IMR-90 (cell line): Measurements from ENCODE around the gene FGD5. TPM values are rescaled to one million over a fixed set of nuclear protein-coding genes. Genes with fewer than 3 reads are reported as not detected.

ENCODE experiments used
- ATAC-seq: fragments of 200-7000 bp; cut with Tn5 transposase; 2 replicates; pipeline ENCODE4 v1.9.1; 2020; ENCODE audit warnings: low read depth, mild to moderate bottlenecking, moderate library complexity
- BruUV-seq: library from RNA; stranded (reverse); fragments of 400-500 nt; replicated peaks from 2 replicates; lab custom pipeline; 2021; lab: Mats Ljungman, UMichigan
- CTCF ChIA-PET: fragments of 300-600 bp; formaldehyde crosslinking; extraction: SDS; loops from one replicate; lab custom pipeline; 2021; ENCODE audit warnings: antibody characterized with exemption; lab: Yijun Ruan, JAX
- POLR2A ChIA-PET: fragments of 300-600 bp; sonication (Branson Sonifier 250); formaldehyde crosslinking; loops from one replicate; lab custom pipeline; 2022; ENCODE audit warnings: antibody characterized with exemption; ENCODE audit not compliant: unreplicated experiment; lab: Charles Lee
- DNase-seq: peaks from one replicate; pipeline ENCODE4 v3.0.0; 2013
- H2AFZ ChIP-seq: replicated peaks from 2 replicates; pipeline ENCODE3; 2013; ENCODE audit warnings: low read length, mild to moderate bottlenecking; ENCODE audit not compliant: poor library complexity
- H2AK5ac ChIP-seq: 2 replicates; pipeline ENCODE4 v1.6.1; 2013; ENCODE audit warnings: low read depth, low read length, inconsistent platforms
- H2AK9ac ChIP-seq: replicated peaks from 2 replicates; pipeline ENCODE3; 2013; ENCODE audit warnings: mild to moderate bottlenecking, low read depth, low read length, moderate library complexity; ENCODE audit not compliant: poor library complexity
- H2BK120ac ChIP-seq: 2 replicates; pipeline ENCODE4 v1.6.1; 2013; ENCODE audit warnings: low read depth, low read length, inconsistent platforms
- H2BK15ac ChIP-seq: 3 replicates; pipeline ENCODE4 v1.6.1; 2013; ENCODE audit warnings: low read depth, low read length, inconsistent platforms
- H2BK20ac ChIP-seq: 2 replicates; pipeline ENCODE4 v1.6.1; 2013; ENCODE audit warnings: low read depth, mild to moderate bottlenecking, inconsistent platforms, low read length, moderate library complexity
- H2BK5ac ChIP-seq: 2 replicates; pipeline ENCODE4 v1.6.1; 2013; ENCODE audit warnings: mild to moderate bottlenecking, low read depth, low read length, inconsistent platforms; ENCODE audit not compliant: poor library complexity, severe bottlenecking
- H3K14ac ChIP-seq: replicated peaks from 2 replicates; pipeline ENCODE4 v1.6.1; 2013; ENCODE audit warnings: low read depth, low read length, inconsistent platforms
- H3K18ac ChIP-seq: 2 replicates; pipeline ENCODE4 v1.6.1; 2013; ENCODE audit warnings: low read depth, low read length, control low read depth
- H3K23ac ChIP-seq: 2 replicates; pipeline ENCODE4 v1.6.1; 2013; ENCODE audit warnings: low read depth, low read length, inconsistent platforms
- H3K27ac ChIP-seq: 2 replicates; pipeline ENCODE4 v1.5.1; 2013; ENCODE audit warnings: mild to moderate bottlenecking, control low read depth, low read length; ENCODE audit not compliant: insufficient read depth
- H3K27me3 ChIP-seq: 2 replicates; pipeline ENCODE4 v1.6.1; 2013; ENCODE audit warnings: low read length; ENCODE audit not compliant: control insufficient read depth, insufficient read depth
- H3K36me3 ChIP-seq: 2 replicates; pipeline ENCODE4 v1.6.1; 2013; ENCODE audit warnings: low read length, mixed read lengths; ENCODE audit not compliant: control insufficient read depth, insufficient read depth
- H3K4ac ChIP-seq: 2 replicates; pipeline ENCODE4 v1.6.1; 2013; ENCODE audit warnings: low read depth, low read length, inconsistent platforms
- H3K4me1 ChIP-seq: 2 replicates; pipeline ENCODE4 v1.6.1; 2013; ENCODE audit warnings: low read length, mixed read lengths; ENCODE audit not compliant: control insufficient read depth, insufficient read depth
- H3K4me2 ChIP-seq: 2 replicates; pipeline ENCODE4 v1.6.1; 2013; ENCODE audit warnings: low read depth, mild to moderate bottlenecking, control low read depth, low read length, moderate library complexity
- H3K4me3 ChIP-seq: 2 replicates; pipeline ENCODE4 v1.5.1; 2013; ENCODE audit warnings: low read depth, mild to moderate bottlenecking, control low read depth, low read length, moderate library complexity; ENCODE audit not compliant: insufficient read depth
- H3K56ac ChIP-seq: 2 replicates; pipeline ENCODE4 v1.6.1; 2013; ENCODE audit warnings: low read length, inconsistent platforms; ENCODE audit not compliant: insufficient read depth; ENCODE audit errors: extremely low read depth
- H3K79me1 ChIP-seq, 2 experiments: 2 replicates each; pipeline ENCODE4 v1.6.1; 2013; ENCODE audit warnings: low read length in 2 of 2, inconsistent platforms in 1 of 2, low read depth in 1 of 2
- H3K9ac ChIP-seq: 2 replicates; pipeline ENCODE4 v1.6.1; 2013; ENCODE audit warnings: low read depth, low read length, control low read depth
- H3K9me1 ChIP-seq: 2 replicates; pipeline ENCODE4 v1.6.1; 2013; ENCODE audit warnings: low read length, inconsistent platforms; ENCODE audit not compliant: insufficient read depth
- H3K9me3 ChIP-seq: 2 replicates; pipeline ENCODE4 v1.6.1; 2013; ENCODE audit warnings: low read length; ENCODE audit not compliant: control insufficient read depth, insufficient read depth
- H4K20me1 ChIP-seq: 2 replicates; pipeline ENCODE4 v1.6.1; 2013; ENCODE audit warnings: low read length, inconsistent platforms; ENCODE audit not compliant: insufficient read depth
- H4K5ac ChIP-seq: 2 replicates; pipeline ENCODE4 v1.6.1; 2013; ENCODE audit warnings: mild to moderate bottlenecking, low read depth, low read length, control low read depth
- H4K8ac ChIP-seq, 2 experiments: 2 replicates each; pipeline ENCODE4 v1.6.1; 2013; ENCODE audit warnings: low read depth in 2 of 2, low read length in 2 of 2, control low read depth in 1 of 2, inconsistent platforms in 1 of 2
- H4K91ac ChIP-seq: 2 replicates; pipeline ENCODE4 v1.6.1; 2013; ENCODE audit warnings: low read depth, low read length, inconsistent platforms; ENCODE audit not compliant: insufficient read depth
- CEBPB ChIP-seq: IDR thresholded peaks from 2 replicates; pipeline ENCODE4 v1.6.1; 2012; ENCODE audit warnings: low read depth, low read length, improper control_type of control experiment
- ELK1 ChIP-seq: fragments of 150-350 bp; IDR thresholded peaks from 2 replicates; pipeline ENCODE4 v1.6.1; 2016; ENCODE audit warnings: low read depth, mild to moderate bottlenecking, low read length, moderate library complexity, borderline replicate concordance
- MAFK ChIP-seq: IDR thresholded peaks from 2 replicates; pipeline ENCODE4 v1.6.1; 2012; ENCODE audit warnings: low read depth, low read length, improper control_type of control experiment
- NFE2L2 ChIP-seq: fragments of 150-350 bp; IDR thresholded peaks from 2 replicates; pipeline ENCODE4 v1.6.1; 2016; ENCODE audit warnings: low read depth, mild to moderate bottlenecking, low read length
- RAD21 ChIP-seq: IDR thresholded peaks from 2 replicates; pipeline ENCODE4 v1.6.1; 2012; ENCODE audit warnings: low read length, improper control_type of control experiment
- RFX5 ChIP-seq: IDR thresholded peaks from 2 replicates; pipeline ENCODE4 v1.8.0; 2012; ENCODE audit warnings: low read depth, mild to moderate bottlenecking, low read length, moderate library complexity
- SMC3 ChIP-seq: fragments of 150-350 bp; IDR thresholded peaks from 2 replicates; pipeline ENCODE4 v1.6.1; 2016; ENCODE audit warnings: low read depth, mild to moderate bottlenecking, antibody characterized with exemption, low read length, moderate library complexity
- USF2 ChIP-seq: fragments of 150-350 bp; IDR thresholded peaks from 2 replicates; pipeline ENCODE4 v1.6.1; 2017; ENCODE audit warnings: mild to moderate bottlenecking, antibody characterized with exemption, low read length, low read depth
- WGBS, 2 experiments: methylation state at CpG; one replicate each; pipeline versions ENCODE4 v1.1.5 to v1.1.7; 2013; ENCODE audit warnings: missing lambda C conversion rate in 2 of 2; ENCODE audit not compliant: insufficient read length in 1 of 2; ENCODE audit errors: extremely low coverage in 2 of 2; 5-methylcytosine and 5-hydroxymethylcytosine counted together
- dilution Hi-C: fragments of 300-500 bp; cut with HindIII; formaldehyde crosslinking; loops from one replicate; pipeline ENCODE4 v1.14.3; 2018; ENCODE audit warnings: low sequenced_read_pairs; ENCODE audit not compliant: unreplicated experiment
- in situ Hi-C: fragments of 300-500 bp; cut with MboI; formaldehyde crosslinking; loops from 3 replicates; pipeline ENCODE4 v1.14.3; 2019; ENCODE audit warnings: low sequenced_read_pairs, inconsistent platforms, mixed read lengths
- intact Hi-C: fragments of 100-400 bp; cut with micrococcal nuclease; formaldehyde crosslinking; loops from 2 replicates; pipeline ENCODE4 v1.10.0; 2022
- polyA plus RNA-seq, 3 experiments: library from polyadenylated mRNA; depleted of rRNA; stranded (reverse); fragments of >200 nt; gene quantifications; 2 replicates each; pipeline ENCODE4 v1.2.3, GENCODE V29; 2012; ENCODE audit warnings: low replicate concordance in 1 of 3
- total RNA-seq: library from RNA; depleted of rRNA; stranded (reverse); fragments of >200 nt; gene quantifications from 2 replicates; pipeline ENCODE4 v1.2.3, GENCODE V29; 2012

FGD5 gene
- total and polyA plus RNA-seq, 2 of the 4 experiments (the other 2 are of a cell fraction), result not detected

GRCh38 chr3:14836049-14836468 lies 17.3 kb downstream of the FGD5 start:
- dilution Hi-C loops, result no loop called here
- Histone ChIP-seq H4K8ac (no peak overlapping the region), H3K4me3 (no peak overlapping the region), H3K9me1 (no peaks in the 10 kb centered on the region), H2BK5ac (no peak overlapping the region), H2BK120ac (no peak overlapping the region), H2AK5ac (no peak overlapping the region), H3K27ac (no peak overlapping the region), H3K14ac (no peak overlapping the region), H4K91ac (no peak overlapping the region), H3K4me1 (no peaks in the 10 kb centered on the region), H2AK9ac (no peak overlapping the region), H3K27me3 (peaks cover 27% of the 10 kb centered on the region), H4K5ac (no peak overlapping the region), H3K36me3 (no peaks in the 10 kb centered on the region), H2BK15ac (no peak overlapping the region), H3K18ac (no peak overlapping the region), H3K9ac (no peak overlapping the region), H2BK20ac (no peak overlapping the region), H3K4me2 (no peak overlapping the region), H3K79me1 (no peaks in the 10 kb centered on the region), H3K23ac (no peak overlapping the region), H3K56ac (no peak overlapping the region), H3K4ac (no peak overlapping the region), H3K9me3 (no peaks in the 10 kb centered on the region), H2AFZ (no peak overlapping the region), H4K20me1 (no peaks in the 10 kb centered on the region)
- no TSS peak for BruUV-seq
- TF ChIP-seq SMC3 (no peak), ELK1 (no peak), NFE2L2 (no peak), MAFK (no peak), RFX5 (no peak), CEBPB (no peak), RAD21 (no peak), USF2 (no peak)
- no peak for ATAC-seq
- POLR2A ChIA-PET, result no interaction called here
- CTCF ChIA-PET, result no interaction called here
- 60% methylated on average over 2 of the region's 9 CpGs; no CpG with 5 or more reads in 1 of the 2 experiments for WGBS, 2 experiments
- DNase-seq, result no peak
- in situ Hi-C loops, result no loop called here
- intact Hi-C loops, result no loop called here
